PC-9 (cell line): Measurements from ENCODE around the gene TGIF1. TPM values are rescaled to one million over a fixed set of nuclear protein-coding genes. Genes with fewer than 3 reads are reported as not detected.

ENCODE experiments used
- BruUV-seq: library from RNA; stranded (reverse); fragments of 400-500 nt; replicated peaks from 2 replicates; lab custom pipeline; 2021; lab: Mats Ljungman, UMichigan
- CTCF ChIA-PET: fragments of 300-600 bp; sonication (Branson Sonifier 250); formaldehyde crosslinking; loops from one replicate; lab custom pipeline; 2022; ENCODE audit warnings: antibody characterized with exemption; lab: Charles Lee
- POLR2A ChIA-PET: fragments of 300-600 bp; sonication (Branson Sonifier 250); formaldehyde crosslinking; loops from one replicate; lab custom pipeline; 2022; ENCODE audit warnings: antibody characterized with exemption; ENCODE audit not compliant: unreplicated experiment; lab: Charles Lee
- DNase-seq, 2 experiments: peaks; one replicate each; pipeline versions ENCODE4 v3.0.0 to v3.0.0-alpha.2; 2015 to 2022; ENCODE audit warnings: mixed read lengths in 1 of 2
- H2AFZ ChIP-seq: fragments of 200-600 bp; sonication (generic); 2 replicates; pipeline ENCODE4 v1.8.1; 2017; ENCODE audit warnings: antibody characterized with exemption
- H3F3A ChIP-seq: fragments of 200-600 bp; sonication (generic); 2 replicates; pipeline ENCODE4 v1.8.1; 2017; ENCODE audit warnings: antibody characterized with exemption, mild to moderate bottlenecking, low read depth; ENCODE audit not compliant: insufficient read depth
- H3K27ac ChIP-seq: fragments of 200-600 bp; sonication (generic); 2 replicates; pipeline ENCODE4 v1.6.1; 2016; ENCODE audit warnings: mixed run types
- H3K27me3 ChIP-seq: fragments of 200-600 bp; sonication (generic); 2 replicates; pipeline ENCODE4 v1.6.1; 2016; ENCODE audit warnings: low read depth, mixed run types; ENCODE audit not compliant: insufficient read depth
- H3K36me3 ChIP-seq: fragments of 200-600 bp; sonication (generic); 2 replicates; pipeline ENCODE4 v1.6.1; 2016; ENCODE audit warnings: low read depth, mixed run types
- H3K4me1 ChIP-seq: fragments of 200-600 bp; sonication (generic); replicated peaks from 2 replicates; pipeline ENCODE4 v1.6.1; 2016; ENCODE audit warnings: mixed run types; ENCODE audit not compliant: insufficient read depth
- H3K4me2 ChIP-seq: fragments of 200-600 bp; sonication (generic); 2 replicates; pipeline ENCODE4 v1.6.1; 2017; ENCODE audit warnings: mixed run types
- H3K4me3 ChIP-seq: fragments of 200-600 bp; sonication (generic); 2 replicates; pipeline ENCODE4 v1.6.1; 2016; ENCODE audit warnings: mixed run types
- H3K79me2 ChIP-seq: fragments of 200-600 bp; sonication (generic); 2 replicates; pipeline ENCODE4 v1.6.1; 2017; ENCODE audit warnings: low read depth, mixed run types
- H3K9me2 ChIP-seq: fragments of 200-600 bp; sonication (generic); 2 replicates; pipeline ENCODE4 v1.8.1; 2017; ENCODE audit warnings: mild to moderate bottlenecking; ENCODE audit not compliant: insufficient read depth
- H3K9me3 ChIP-seq: fragments of 200-600 bp; sonication (generic); 2 replicates; pipeline ENCODE4 v1.8.1; 2016; ENCODE audit warnings: low read depth; ENCODE audit not compliant: insufficient read depth
- H4K20me1 ChIP-seq: fragments of 200-600 bp; sonication (generic); 2 replicates; pipeline ENCODE4 v1.8.1; 2017; ENCODE audit not compliant: insufficient read depth
- EZH2 ChIP-seq: fragments of 200-600 bp; sonication (generic); IDR thresholded peaks from 2 replicates; pipeline ENCODE4 v1.8.0; 2017; ENCODE audit warnings: antibody characterized with exemption, low read depth
- intact Hi-C: fragments of 100-400 bp; cut with micrococcal nuclease; formaldehyde crosslinking; loops from one replicate; pipeline ENCODE4 v1.10.0; 2022; ENCODE audit not compliant: unreplicated experiment
- total RNA-seq: library from RNA; stranded (reverse); gene quantifications from 2 replicates; pipeline ENCODE4 v1.2.3, GENCODE V29; 2021
- TF ChIP-seq, protein P1 (sequence below): fragments of 200-600 bp; sonication (generic); conservative IDR thresholded peaks from 2 replicates; pipeline ENCODE4 v1.6.1; 2017; ENCODE audit warnings: mixed run types, antibody characterized with exemption, mild to moderate bottlenecking, moderate library complexity

Gene TGIF1
- total RNA-seq, 1 experiment from 2014 or later: 203 TPM

DNA sequence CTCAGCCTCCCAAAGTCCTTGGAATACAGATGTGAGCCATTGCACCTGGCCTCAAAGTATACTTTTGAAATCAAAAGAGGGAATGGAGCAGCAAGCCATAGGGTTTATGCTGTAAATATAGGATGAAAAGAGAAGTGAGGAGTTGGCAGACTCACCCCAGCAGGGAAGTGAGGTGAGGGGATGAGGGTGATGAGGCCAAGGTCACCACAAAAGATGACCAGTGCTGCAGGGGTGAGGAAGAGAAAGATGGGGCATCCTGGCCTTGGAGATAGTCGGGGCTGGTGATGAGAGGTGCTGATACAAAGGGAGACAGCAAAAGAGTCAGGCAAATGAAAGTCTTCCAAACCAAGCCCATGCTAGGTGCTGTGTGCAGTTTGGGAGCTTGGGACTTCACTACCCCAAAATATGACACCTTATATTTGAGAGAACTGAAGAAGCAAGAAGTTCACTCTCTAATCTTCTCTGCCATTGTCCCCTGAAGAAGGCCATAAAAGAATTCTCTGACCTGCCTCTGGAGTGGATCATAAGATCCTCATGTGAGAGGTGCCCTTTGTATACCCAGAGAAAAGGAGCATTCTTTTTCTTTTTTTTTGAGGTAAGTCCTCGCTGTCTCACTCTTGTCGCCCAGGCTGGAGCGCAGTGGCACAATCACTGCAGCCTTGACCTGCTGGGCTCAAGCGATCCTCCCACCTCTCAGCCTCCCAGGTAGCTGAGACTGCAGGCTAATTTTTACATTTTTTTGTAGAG lies 31.0 kb downstream of the TGIF1 start:
- no peaks in the 10 kb centered on the region for H3K9me3 ChIP-seq
- no peaks in the 10 kb centered on the region for H4K20me1 ChIP-seq
- no peaks in the 10 kb centered on the region for H3K79me2 ChIP-seq
- no peaks in the 10 kb centered on the region for H3K36me3 ChIP-seq
- H3K4me3 ChIP-seq: no peak overlapping the region
- ChIA-PET CTCF (interaction anchor here (0.9 kb wide), 1 partner anchor 30 kb away, joined by 4 read pairs; no protein-coding TSS in a partner anchor), POLR2A (no interaction called here)
- TF ChIP-seq, protein P1, sequence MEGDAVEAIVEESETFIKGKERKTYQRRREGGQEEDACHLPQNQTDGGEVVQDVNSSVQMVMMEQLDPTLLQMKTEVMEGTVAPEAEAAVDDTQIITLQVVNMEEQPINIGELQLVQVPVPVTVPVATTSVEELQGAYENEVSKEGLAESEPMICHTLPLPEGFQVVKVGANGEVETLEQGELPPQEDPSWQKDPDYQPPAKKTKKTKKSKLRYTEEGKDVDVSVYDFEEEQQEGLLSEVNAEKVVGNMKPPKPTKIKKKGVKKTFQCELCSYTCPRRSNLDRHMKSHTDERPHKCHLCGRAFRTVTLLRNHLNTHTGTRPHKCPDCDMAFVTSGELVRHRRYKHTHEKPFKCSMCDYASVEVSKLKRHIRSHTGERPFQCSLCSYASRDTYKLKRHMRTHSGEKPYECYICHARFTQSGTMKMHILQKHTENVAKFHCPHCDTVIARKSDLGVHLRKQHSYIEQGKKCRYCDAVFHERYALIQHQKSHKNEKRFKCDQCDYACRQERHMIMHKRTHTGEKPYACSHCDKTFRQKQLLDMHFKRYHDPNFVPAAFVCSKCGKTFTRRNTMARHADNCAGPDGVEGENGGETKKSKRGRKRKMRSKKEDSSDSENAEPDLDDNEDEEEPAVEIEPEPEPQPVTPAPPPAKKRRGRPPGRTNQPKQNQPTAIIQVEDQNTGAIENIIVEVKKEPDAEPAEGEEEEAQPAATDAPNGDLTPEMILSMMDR: no peak
- TF ChIP-seq EZH2: no peak
- no peaks in the 10 kb centered on the region for H3K9me2 ChIP-seq
- H3K4me2 ChIP-seq: no peak overlapping the region
- H2AFZ ChIP-seq: no peak overlapping the region
- no peak overlapping the region for H3K27ac ChIP-seq
- BruUV-seq: no TSS peak
- intact Hi-C loops: no loop called here
- no peak for DNase-seq
- H3K27me3 ChIP-seq: no peaks in the 10 kb centered on the region
- no peaks in the 10 kb centered on the region for H3K4me1 ChIP-seq
- no peaks in the 10 kb centered on the region for H3F3A ChIP-seq

DNA sequence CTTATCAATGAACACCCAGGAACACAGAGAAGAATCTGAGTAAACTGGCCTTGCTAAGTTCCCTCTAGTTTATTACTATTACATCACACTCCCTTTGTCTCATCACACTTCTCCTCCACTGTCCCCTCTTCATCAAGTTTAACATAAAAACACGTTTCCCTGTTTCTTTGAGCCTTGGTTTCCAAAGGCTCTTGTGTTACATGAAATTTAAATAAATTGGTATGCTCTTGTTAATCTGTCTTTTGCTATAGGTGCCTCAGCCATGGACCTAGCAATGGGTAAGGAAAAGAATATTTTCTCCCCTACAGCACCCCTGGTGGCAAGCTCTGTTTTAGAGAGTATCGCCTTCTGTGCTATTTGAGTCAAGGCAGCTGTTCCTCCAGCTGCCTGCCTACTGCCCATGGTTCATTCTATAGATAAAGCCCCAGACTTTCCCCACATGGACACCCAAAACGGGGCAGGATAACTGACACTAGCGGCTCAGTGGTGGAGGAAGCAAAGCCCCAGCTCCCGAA lies 31.8 kb downstream of the TGIF1 start:
- H3K9me2 ChIP-seq: no peaks in the 10 kb centered on the region
- ChIA-PET CTCF (interaction anchor here (0.6 to 0.9 kb wide), 2 partner anchors 21 to 29 kb away, joined by 4 read pairs; no protein-coding TSS in a partner anchor), POLR2A (no interaction called here)
- no peak overlapping the region for H3K4me2 ChIP-seq
- no peaks in the 10 kb centered on the region for H4K20me1 ChIP-seq
- H3K4me1 ChIP-seq: no peaks in the 10 kb centered on the region
- no peaks in the 10 kb centered on the region for H3K9me3 ChIP-seq
- no peaks in the 10 kb centered on the region for H3K27me3 ChIP-seq
- H3K4me3 ChIP-seq: no peak overlapping the region
- no peaks in the 10 kb centered on the region for H3K36me3 ChIP-seq
- intact Hi-C loops: no loop called here
- H2AFZ ChIP-seq: no peak overlapping the region
- no peaks in the 10 kb centered on the region for H3K79me2 ChIP-seq
- no peak overlapping the region for H3K27ac ChIP-seq
- no peak for DNase-seq
- no TSS peak for BruUV-seq
- TF ChIP-seq, protein P1: peak; percentile 58; the same call in 1 of the 2 replicates
- no peak for TF ChIP-seq EZH2
- no peaks in the 10 kb centered on the region; the same call in 1 of the 2 replicates for H3F3A ChIP-seq

DNA sequence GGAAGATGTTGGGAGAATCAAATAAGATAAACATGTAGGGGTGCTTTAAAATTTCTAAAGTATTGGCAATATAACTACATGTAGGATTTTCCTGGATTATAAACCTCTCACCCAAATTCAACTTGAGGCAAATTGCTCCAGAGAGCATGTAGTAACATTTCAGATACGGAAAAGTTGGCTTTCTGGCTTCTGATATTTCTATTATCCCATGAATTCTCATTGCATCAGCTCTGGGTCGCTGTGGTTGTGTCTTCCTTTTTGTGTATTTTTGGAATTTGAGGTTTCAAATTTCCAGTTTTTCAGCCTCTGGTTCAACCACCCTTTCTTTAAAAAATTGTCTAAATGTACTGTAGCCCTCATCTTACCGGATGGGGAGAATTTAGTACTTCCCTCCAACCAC lies 32.3 kb downstream of the TGIF1 start:
- DNase-seq: no peak
- TF ChIP-seq EZH2: no peak
- TF ChIP-seq, protein P1: no peak
- Histone ChIP-seq H3K36me3 (no peaks in the 10 kb centered on the region), H2AFZ (no peak overlapping the region), H3K4me3 (no peak overlapping the region), H3K27me3 (no peaks in the 10 kb centered on the region), H3K27ac (no peak overlapping the region), H3K9me2 (no peaks in the 10 kb centered on the region), H3K9me3 (no peaks in the 10 kb centered on the region), H3K79me2 (no peaks in the 10 kb centered on the region), H3K4me1 (no peaks in the 10 kb centered on the region), H3F3A (no peaks in the 10 kb centered on the region; the same call in 1 of the 2 replicates), H3K4me2 (no peak overlapping the region), H4K20me1 (no peaks in the 10 kb centered on the region)
- POLR2A ChIA-PET: no interaction called here
- CTCF ChIA-PET: interaction anchor here (0.6 to 0.9 kb wide), 2 partner anchors 22 to 29 kb away, joined by 4 read pairs; no protein-coding TSS in a partner anchor
- intact Hi-C loops: no loop called here
- no TSS peak for BruUV-seq
